ENCODE measurements around the gene DOLPP1. TPM values are rescaled to one million over a fixed set of nuclear protein-coding genes. Genes with fewer than 3 reads are reported as not detected.

The DOLPP1 gene
- total and polyA plus RNA-seq, 3 donors from 2014 or later, result 14.0 to 17.9 (median 14.4) TPM

- no peak for TF ChIP-seq POLR2A (IDR thresholded peaks at IDR 0.05)
- TF ChIP-seq, protein P1, sequence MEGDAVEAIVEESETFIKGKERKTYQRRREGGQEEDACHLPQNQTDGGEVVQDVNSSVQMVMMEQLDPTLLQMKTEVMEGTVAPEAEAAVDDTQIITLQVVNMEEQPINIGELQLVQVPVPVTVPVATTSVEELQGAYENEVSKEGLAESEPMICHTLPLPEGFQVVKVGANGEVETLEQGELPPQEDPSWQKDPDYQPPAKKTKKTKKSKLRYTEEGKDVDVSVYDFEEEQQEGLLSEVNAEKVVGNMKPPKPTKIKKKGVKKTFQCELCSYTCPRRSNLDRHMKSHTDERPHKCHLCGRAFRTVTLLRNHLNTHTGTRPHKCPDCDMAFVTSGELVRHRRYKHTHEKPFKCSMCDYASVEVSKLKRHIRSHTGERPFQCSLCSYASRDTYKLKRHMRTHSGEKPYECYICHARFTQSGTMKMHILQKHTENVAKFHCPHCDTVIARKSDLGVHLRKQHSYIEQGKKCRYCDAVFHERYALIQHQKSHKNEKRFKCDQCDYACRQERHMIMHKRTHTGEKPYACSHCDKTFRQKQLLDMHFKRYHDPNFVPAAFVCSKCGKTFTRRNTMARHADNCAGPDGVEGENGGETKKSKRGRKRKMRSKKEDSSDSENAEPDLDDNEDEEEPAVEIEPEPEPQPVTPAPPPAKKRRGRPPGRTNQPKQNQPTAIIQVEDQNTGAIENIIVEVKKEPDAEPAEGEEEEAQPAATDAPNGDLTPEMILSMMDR (IDR thresholded peaks at IDR 0.05), result peak in 1 of 3 experiments; percentile 25
- DNase-seq, result peak; percentile 100
- Histone ChIP-seq H3K4me3 (peak within 1 kb of the TSS; percentile 64 to 91), H3K36me3 (ENCODE audit: low read depth, missing control alignments) (no peaks in the 10 kb centered on the region), H3K9me3 (no peaks in the 10 kb centered on the region), H3K27ac (peak within 1 kb of the TSS; percentile 56 to 67), H3K4me1 (peaks cover 16% of the 10 kb centered on the region), H3K27me3 (no peaks in the 10 kb centered on the region)
- 0% methylated on average over 27 to 49 of the region's 49 CpGs for WGBS, 2 donors
- intact Hi-C loops (cut with DNase I; ENCODE audit: low total_unique reads), result no loop called here
These were observed 44.5 kb upstream of the DOLPP1 start, which contains the start of gene MIGA2 for GRCh38 chr9:129036241-129036922. MIGA2 (plus strand) TSS chr9:129036626; CDS start chr9:129040595, 3,969 bp downstream.

DNA sequence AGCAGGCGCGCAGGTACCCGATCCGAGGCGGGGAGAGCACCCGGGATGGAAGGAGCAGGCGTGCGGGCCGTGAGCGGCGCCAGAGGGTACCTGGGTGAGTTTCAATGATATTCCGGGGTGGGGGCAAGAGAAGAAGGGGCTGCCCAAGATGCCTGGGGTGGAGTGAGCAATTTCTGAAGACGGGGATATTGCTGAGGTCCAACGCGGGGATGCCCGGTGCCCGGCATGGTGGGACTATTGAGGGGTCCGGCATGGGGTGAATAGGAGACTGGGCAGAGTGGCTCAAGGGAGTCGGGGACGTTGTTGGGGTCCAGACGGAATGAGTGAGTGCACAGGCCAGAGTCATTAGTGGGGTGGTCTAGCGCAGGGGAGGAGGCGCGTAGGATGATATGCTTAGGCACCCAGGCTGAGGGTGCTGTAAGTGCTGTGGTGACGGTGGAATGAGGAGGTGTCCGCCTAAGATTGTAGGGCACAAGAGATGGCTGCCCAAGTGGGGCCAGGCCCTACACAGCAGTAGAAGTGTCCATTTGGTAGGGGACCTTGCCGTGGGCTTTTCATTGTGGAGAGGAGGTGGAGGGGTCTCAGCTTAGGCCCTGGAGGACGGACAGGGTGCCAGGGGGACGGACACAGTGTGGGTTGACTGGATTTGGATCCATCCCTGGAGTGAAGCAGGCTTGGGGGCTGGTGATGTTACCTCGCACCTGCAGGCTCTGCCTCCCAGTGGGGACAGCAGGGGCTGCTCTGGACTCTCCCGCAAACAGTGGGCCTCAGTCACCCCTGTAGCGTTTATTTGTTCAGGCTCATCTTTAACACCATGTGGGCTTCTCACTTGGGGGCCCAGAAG is 43.8 kb upstream of the DOLPP1 start:
- no peaks in the 10 kb centered on the region for H3K9me3 ChIP-seq
- intact Hi-C loops (cut with DNase I; ENCODE audit: low total_unique reads), result no loop called here
- H3K27me3 ChIP-seq, result no peaks in the 10 kb centered on the region
- TF ChIP-seq, protein P1 (IDR thresholded peaks at IDR 0.05), result no peak
- TF ChIP-seq POLR2A (IDR thresholded peaks at IDR 0.05), result no peak
- WGBS, 2 donors, result 1 to 4% methylated on average over 23 to 32 of the region's 32 CpGs
- no peaks in the 10 kb centered on the region for H3K36me3 ChIP-seq (ENCODE audit: low read depth, missing control alignments)
- peak overlapping the region; percentile 64 to 91 for H3K4me3 ChIP-seq
- H3K27ac ChIP-seq, result peak overlapping the region; percentile 48 to 56
- no peak for DNase-seq
- peaks cover 16% of the 10 kb centered on the region for H3K4me1 ChIP-seq

DNA sequence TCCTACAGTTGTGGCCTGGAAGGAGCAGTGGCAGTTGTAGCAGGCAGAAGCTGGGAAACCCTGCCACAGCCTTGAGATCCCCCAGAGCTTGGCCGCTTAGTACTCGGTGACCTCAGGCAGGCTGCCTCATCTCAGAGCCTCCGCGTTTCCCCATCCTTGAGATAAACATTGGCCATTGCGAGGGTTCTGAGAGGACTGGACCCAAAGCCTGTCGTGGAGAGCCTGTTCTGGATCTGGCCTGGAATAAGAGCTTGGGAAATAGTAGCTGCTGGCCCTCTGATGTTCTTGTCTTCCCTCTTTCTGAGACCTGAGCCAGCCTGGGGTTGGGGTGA is 43.2 kb upstream of the DOLPP1 start:
- peak; percentile 32 for DNase-seq
- WGBS, 2 donors, result 3 to 16% methylated on average over 6 of the region's 6 CpGs
- peaks cover 16% of the 10 kb centered on the region for H3K4me1 ChIP-seq
- no peaks in the 10 kb centered on the region for H3K9me3 ChIP-seq
- no peak overlapping the region for H3K4me3 ChIP-seq
- intact Hi-C loops (cut with DNase I; ENCODE audit: low total_unique reads), result no loop called here
- no peaks in the 10 kb centered on the region for H3K36me3 ChIP-seq (ENCODE audit: low read depth, missing control alignments)
- H3K27me3 ChIP-seq, result no peaks in the 10 kb centered on the region
- H3K27ac ChIP-seq, result peak overlapping the region; percentile 7 to 48
- TF ChIP-seq, protein P1 (IDR thresholded peaks at IDR 0.05), result no peak
- no peak for TF ChIP-seq POLR2A (IDR thresholded peaks at IDR 0.05)

DNA sequence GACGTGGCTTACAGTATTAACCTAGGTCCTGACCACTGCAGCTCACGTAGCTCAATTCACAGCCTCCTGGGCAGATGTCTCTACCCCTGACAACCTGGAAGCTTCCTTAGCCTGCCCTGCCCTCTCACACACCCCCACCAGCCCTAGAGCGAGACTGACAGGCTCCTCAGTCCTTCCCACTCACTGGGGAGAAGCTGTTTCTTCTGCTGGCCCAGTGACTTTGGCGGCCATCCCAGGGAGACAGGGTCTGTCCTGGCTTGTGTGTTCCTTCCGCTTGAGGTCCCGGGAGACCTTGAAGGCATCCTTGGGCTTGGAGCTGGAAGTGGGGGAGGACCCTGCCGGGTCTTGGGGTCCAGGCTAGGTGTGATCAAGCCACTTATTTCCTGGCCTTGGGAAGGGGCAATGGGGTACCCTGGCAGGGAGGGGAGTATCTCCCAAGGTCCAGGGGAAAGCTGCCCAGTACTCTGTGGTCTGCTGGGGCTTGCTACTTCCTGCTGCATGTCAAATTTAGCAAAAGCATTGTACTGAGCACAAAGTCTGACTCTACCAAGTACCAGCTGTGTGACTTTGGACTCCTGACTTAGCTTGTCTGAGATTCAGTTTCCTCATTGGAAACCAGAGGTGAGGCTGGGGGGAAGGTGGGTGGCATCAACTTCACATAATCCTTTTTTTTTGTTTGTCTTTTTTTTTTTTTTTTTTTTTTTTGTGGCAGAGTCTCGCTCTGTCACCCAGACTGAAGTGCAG is 42.6 kb upstream of the DOLPP1 start:
- Histone ChIP-seq H3K4me3 (no peak overlapping the region), H3K4me1 (peaks cover 16% of the 10 kb centered on the region), H3K36me3 (ENCODE audit: low read depth, missing control alignments) (no peaks in the 10 kb centered on the region), H3K27me3 (no peaks in the 10 kb centered on the region), H3K9me3 (no peaks in the 10 kb centered on the region), H3K27ac (peak overlapping the region; percentile 7 to 48)
- peak; percentile 54 for DNase-seq
- intact Hi-C loops (cut with DNase I; ENCODE audit: low total_unique reads), result no loop called here
- no peak for TF ChIP-seq POLR2A (IDR thresholded peaks at IDR 0.05)
- TF ChIP-seq, protein P1 (IDR thresholded peaks at IDR 0.05), result no peak
- WGBS, 2 donors, result 47 to 75% methylated on average over 4 to 8 of the region's 8 CpGs

Measured in testis (tissue), 3 donors.